Measurements from ENCODE around the gene PHF12. TPM values are rescaled to one million over a fixed set of nuclear protein-coding genes. Genes with fewer than 3 reads are reported as not detected.

PHF12 gene
- total RNA-seq, 1 experiment from 2014 or later = 53.2 TPM

DNA sequence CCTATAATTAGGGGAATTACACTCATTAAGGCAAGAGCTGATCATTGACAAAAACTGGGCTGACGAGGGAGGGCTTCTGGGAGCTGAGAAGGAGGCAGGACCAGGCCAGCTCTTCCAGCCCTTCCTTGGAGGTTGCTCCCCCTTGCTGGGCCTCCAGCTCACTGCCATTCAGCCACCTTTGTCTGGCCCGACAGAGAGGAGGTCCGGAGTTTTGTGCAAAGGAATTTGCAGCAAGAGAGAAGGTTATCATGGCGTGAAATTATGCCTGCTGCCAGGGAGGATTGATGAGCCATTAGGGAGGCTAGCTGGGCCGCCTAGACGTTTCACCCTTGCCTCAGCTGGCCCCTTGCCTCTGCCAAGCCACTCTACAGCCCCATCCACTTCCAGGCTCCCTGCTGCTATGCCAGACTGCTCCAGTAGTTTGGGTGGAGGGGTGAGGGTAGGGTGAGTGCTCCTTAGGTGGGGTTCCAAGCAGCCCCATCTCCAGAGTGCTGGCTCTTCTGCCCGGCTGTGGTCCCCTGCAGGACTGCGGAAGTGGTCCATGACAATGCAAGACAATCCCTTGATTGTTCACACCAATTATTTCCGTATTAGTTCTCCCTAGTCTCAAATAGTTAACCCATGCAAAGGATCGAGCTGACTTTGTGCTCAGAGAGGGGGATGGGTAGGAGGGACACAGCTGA, 17.1 kb upstream of the PHF12 start:
- no peaks in the 10 kb centered on the region for H3K36me3 ChIP-seq (replicated peaks; ENCODE audit: control insufficient read depth, insufficient read depth, low read length)
- no peak for DNase-seq
- no peaks in the 10 kb centered on the region for H3K27me3 ChIP-seq (ENCODE audit: control insufficient read depth, insufficient read depth, low read length)
- H3K4me3 ChIP-seq (ENCODE audit: insufficient read depth, low read depth, low read length) = no peak overlapping the region

DNA sequence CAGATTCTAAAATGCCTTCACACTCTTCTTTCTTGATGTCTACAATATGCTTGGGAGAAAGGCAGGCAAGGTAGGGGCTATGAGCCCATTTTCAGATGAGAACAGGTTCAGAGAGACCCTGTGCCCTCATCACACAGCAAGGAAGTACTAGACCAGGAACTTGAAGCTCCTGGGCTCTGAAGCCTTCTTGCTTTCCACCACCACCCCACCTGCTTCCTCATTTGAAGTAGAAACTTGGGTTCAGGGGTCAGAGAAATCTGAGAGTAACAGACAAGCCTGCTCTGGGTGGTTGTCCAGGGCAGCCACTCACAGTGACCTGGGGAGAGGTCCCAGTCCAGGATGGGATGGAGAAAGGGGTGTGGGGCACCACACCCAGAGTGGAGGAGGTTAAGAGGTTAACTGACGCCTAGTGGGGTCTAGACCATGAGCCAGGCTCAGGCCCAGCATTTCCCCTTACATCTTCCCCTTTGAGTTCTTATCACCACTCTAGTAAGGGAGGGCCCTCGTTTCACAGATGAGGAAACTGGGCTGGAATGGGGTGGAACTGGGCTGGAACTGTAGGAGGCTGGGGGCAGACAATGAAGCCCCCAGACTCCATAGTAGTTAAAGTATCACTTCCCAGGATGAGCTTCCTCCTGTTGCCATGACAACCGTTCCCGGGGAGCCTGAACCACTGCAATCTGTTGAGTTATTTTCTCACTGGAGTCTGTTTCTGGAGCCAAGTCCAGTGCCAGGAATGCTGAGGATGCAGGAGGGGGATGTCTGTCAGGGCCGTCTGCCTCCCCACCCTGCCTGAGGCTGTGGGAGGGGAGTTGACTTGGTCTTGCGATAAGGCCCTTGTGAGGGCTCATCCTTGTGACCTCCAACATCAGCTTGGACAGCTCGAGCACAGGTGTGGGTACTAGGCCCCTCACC, 16.2 kb upstream of the PHF12 start:
- DNase-seq = no peak
- Histone ChIP-seq H3K27me3 (ENCODE audit: control insufficient read depth, insufficient read depth, low read length) (no peaks in the 10 kb centered on the region), H3K4me3 (ENCODE audit: insufficient read depth, low read depth, low read length) (no peak overlapping the region), H3K36me3 (replicated peaks; ENCODE audit: control insufficient read depth, insufficient read depth, low read length) (no peaks in the 10 kb centered on the region)

DNA sequence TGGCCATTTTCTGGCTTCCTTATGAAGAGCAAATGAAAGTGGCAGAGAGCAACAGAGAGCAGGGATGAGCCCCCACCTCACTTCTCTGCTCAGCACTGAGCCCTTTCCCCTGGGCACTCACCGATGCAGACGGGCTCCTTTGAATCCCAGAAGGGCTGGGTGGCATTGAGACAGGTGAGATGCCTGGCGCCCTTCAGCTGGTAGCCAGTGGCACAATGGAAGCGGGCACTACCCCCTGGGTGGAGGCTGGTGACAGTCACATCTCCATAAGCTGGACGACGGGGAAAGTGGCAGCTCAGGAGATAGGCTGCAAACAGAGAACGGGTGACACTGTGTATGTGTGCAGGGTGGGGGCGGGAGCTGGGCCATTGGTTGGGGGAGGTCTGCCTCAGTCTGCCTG, 12.5 kb upstream of the PHF12 start:
- H3K4me3 ChIP-seq (ENCODE audit: insufficient read depth, low read depth, low read length) = no peak overlapping the region
- peak; percentile 10 for DNase-seq
- H3K36me3 ChIP-seq (replicated peaks; ENCODE audit: control insufficient read depth, insufficient read depth, low read length) = no peaks in the 10 kb centered on the region
- no peaks in the 10 kb centered on the region for H3K27me3 ChIP-seq (ENCODE audit: control insufficient read depth, insufficient read depth, low read length)

DNA sequence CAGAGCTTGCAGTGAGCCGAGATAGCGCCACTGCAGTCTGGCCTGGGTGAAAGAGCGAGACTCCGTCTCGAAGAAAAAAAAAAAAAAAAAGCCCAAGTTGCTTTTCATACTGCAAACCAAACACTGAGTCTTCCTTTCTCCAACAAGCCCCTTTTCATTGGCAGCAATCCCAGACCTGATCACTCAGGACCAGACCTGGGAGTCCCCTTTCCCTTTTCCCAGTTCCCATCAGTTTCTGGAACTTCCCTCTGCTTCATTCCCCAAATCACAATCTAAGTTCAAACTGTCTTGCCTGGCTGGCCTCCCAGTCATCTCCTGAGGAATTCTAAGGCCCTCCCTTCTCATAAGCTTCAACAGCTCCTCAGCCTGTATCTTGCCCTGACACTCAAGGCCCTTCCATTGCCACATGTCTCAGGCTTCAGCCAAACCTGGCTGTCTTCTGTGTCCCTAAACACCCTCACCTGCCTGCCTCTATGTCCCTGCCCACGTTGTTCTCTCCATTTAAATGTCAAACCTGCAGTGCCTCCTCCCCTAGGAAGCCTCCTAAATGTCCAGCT, 11.8 kb upstream of the PHF12 start:
- Histone ChIP-seq H3K4me3 (ENCODE audit: insufficient read depth, low read depth, low read length) (no peak overlapping the region), H3K36me3 (replicated peaks; ENCODE audit: control insufficient read depth, insufficient read depth, low read length) (no peaks in the 10 kb centered on the region), H3K27me3 (ENCODE audit: control insufficient read depth, insufficient read depth, low read length) (no peaks in the 10 kb centered on the region)
- DNase-seq = peak; percentile 10

DNA sequence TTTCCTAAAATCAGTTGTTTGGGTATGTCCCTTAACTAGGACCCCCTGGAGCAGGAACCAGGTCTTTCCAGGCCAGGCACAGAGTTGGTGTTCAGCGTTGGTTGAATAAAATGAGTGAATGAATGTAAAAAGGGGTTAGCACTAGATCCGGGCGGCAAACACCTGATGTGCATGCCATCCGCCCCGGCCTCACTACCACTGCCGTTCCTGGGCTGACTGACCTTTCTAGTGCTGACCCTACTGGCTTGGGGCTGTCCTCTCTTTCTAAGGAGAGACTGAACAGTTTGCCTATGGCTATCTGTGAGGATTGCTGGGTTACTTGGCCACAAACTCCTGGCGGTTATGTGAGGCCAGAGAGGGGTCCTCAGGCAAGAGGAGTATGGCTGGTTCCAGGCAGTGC, 10.1 kb upstream of the PHF12 start:
- Histone ChIP-seq H3K27me3 (ENCODE audit: control insufficient read depth, insufficient read depth, low read length) (no peaks in the 10 kb centered on the region), H3K36me3 (replicated peaks; ENCODE audit: control insufficient read depth, insufficient read depth, low read length) (no peaks in the 10 kb centered on the region), H3K4me3 (ENCODE audit: insufficient read depth, low read depth, low read length) (no peak overlapping the region)
- DNase-seq = peak; percentile 15

DNA sequence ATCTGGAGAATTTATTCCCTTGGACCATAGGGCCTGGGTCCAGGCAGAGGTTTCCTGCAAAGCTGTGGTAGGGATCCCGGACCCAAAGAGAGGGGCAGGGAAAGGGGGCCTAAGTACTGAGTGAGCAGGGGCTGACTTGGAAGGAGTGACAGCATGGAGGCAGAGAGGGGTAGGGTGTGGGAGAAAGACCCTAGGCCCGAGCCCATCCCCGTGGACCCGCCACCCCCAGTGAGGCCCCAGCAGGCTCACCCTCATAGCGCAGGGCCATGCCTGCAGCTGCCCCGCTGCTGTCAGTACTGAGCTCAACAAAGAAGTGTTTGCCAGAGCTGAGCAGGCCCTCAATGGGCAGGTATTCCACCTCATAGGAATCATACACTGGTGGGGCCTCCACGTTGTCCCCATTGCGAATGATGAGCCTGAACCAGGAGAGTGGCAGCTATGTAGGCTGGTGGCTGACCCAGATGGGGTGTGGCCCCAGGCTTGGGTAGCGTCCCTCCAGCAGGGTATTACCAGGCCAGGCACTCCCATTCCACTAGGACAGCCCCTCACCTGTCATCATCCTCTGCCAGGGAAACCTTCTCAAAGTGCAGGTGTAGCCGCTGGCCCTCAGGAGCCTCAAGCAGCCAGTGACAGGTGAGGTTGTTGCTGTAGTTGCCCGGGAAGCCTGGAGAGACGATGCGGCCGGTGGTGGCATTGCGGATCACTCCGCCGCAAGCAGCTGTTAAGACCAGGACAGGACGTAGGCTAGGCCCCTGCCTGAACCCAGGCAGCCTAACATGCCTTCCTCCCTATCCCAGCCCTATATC, 9.1 kb upstream of the PHF12 start:
- H3K27me3 ChIP-seq (ENCODE audit: control insufficient read depth, insufficient read depth, low read length) = no peaks in the 10 kb centered on the region
- H3K36me3 ChIP-seq (replicated peaks; ENCODE audit: control insufficient read depth, insufficient read depth, low read length) = no peaks in the 10 kb centered on the region
- no peak overlapping the region for H3K4me3 ChIP-seq (ENCODE audit: insufficient read depth, low read depth, low read length)
- peak; percentile 27 for DNase-seq

DNA sequence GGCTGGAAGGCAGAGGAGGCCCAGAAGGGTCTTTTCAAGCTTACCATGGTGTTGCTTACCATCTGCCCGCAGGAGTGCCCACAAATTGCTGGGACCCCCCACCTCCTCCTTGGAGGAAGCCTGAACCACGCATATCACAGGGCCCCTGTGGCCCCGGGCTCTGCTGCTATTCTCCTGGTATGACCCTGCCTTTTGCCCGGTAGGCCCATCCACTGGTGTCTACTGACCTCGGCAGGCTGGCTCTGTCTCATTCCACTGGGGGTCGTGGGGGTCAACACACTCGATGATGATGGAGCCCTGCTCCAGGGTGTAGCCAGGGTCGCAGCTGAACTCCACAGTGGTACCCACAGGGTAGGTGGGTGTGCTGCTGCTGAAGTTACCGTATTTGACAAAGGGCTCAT, 8.2 kb upstream of the PHF12 start:
- no peak overlapping the region for H3K4me3 ChIP-seq (ENCODE audit: insufficient read depth, low read depth, low read length)
- DNase-seq = peak; percentile 24
- no peaks in the 10 kb centered on the region for H3K36me3 ChIP-seq (replicated peaks; ENCODE audit: control insufficient read depth, insufficient read depth, low read length)
- no peaks in the 10 kb centered on the region for H3K27me3 ChIP-seq (ENCODE audit: control insufficient read depth, insufficient read depth, low read length)

DNA sequence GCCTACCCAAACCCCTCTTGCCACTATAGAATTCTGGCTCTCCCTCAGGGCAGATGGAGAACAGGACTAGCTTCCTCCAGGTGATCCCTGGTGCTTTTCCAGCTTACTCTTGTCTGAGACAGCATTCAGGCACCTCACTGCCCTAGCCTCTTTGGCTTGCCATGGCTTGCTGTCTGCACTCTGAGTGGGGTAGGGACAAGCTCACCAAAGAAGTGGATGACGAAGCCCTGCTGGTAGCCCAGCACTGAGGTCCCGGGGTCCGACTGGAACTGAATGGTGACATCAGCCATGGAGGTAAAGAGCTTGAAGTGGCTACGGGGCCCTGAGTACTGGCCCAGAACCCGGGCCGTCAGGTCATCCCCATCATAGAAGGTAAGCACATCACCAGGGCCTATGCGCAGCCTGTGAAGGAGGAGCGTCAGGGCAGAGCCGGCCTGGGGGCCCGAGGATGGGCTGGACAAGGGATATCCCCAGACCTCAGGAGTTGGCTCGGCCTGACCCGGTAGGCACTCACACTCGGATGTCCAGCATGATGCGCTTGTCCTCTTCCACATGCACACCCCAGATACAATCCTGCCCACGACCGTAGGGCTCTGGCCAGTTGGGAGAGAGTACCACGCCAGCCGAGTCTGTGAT, 7.6 kb upstream of the PHF12 start:
- Histone ChIP-seq H3K4me3 (ENCODE audit: insufficient read depth, low read depth, low read length) (no peak overlapping the region), H3K36me3 (replicated peaks; ENCODE audit: control insufficient read depth, insufficient read depth, low read length) (no peaks in the 10 kb centered on the region), H3K27me3 (ENCODE audit: control insufficient read depth, insufficient read depth, low read length) (no peaks in the 10 kb centered on the region)
- peak; percentile 24 for DNase-seq

DNA sequence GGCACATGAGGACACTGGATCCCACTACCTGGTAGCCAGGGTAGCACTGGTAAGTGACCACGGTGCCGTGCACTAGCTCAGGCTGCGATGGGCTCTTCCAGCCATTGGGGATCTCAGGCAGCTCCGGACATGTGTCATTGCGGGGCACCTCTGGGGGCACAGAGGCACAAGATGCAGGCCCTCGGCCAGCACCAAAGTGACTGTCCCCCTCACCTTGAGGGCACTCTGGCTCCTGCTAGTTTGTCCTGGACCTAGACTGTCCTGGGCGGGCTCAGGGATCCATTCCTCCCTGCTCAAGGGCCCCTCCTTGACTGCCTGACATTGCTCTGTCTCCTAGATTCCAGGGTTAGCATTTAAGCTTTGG, 6.7 kb upstream of the PHF12 start:
- DNase-seq = peak; percentile 13
- Histone ChIP-seq H3K27me3 (ENCODE audit: control insufficient read depth, insufficient read depth, low read length) (no peaks in the 10 kb centered on the region), H3K36me3 (replicated peaks; ENCODE audit: control insufficient read depth, insufficient read depth, low read length) (no peaks in the 10 kb centered on the region), H3K4me3 (ENCODE audit: insufficient read depth, low read depth, low read length) (no peak overlapping the region)

DNA sequence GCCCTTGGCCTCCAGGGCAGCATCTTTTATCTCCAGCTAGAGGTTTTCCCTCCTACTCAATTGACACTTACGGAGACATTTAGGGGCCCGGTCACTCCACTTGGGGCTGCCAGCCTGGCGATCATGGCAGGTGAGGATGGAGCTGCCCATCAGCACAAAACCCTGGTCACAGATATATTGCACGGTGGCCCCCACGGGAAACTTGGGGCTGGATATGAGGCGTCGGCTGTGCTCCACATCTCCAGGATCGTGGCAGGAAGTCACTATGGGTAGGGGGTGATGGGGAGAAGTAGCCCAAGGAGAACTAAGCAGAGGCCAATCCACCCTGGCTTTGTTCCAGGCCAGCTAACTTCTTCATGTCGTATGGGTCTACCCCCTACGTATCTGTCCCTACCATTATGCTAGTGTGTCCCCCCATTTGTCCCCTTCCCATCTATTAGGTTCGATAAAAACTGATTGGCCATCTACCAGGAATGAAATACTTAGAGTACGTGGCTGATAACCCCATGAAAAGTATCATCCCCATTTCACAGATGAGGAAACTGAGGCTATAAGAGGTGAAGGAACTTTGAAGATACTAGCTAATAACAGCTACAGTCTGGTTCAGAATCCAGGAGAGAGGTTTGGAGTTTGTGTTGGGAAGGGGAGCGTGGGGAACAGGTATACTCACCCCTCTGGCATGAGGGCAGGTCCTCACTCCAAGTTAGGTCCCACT, 6.1 kb upstream of the PHF12 start:
- H3K4me3 ChIP-seq (ENCODE audit: insufficient read depth, low read depth, low read length) = no peak overlapping the region
- H3K36me3 ChIP-seq (replicated peaks; ENCODE audit: control insufficient read depth, insufficient read depth, low read length) = no peaks in the 10 kb centered on the region
- H3K27me3 ChIP-seq (ENCODE audit: control insufficient read depth, insufficient read depth, low read length) = no peaks in the 10 kb centered on the region
- no peak for DNase-seq

DNA sequence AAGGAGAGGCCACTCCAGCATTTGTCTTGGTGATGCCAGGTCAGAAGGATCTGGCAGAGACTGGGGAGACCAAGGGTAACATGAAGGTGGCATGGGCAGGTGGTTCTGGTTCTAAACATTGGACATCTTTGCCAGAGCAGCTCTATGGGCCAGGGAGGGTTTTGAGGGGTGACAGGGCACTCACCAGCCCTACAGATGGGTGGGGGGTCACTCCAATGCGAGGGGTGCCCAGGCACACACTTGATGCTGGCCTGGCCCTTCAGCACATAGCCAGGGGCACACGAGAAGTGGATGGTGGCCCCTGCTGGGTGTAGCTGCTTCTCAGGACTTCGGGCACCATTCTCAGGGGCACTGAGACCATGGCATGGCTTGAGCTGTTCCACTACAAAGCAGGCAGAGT, 5.5 kb upstream of the PHF12 start:
- peak; percentile 8 for DNase-seq

DNA sequence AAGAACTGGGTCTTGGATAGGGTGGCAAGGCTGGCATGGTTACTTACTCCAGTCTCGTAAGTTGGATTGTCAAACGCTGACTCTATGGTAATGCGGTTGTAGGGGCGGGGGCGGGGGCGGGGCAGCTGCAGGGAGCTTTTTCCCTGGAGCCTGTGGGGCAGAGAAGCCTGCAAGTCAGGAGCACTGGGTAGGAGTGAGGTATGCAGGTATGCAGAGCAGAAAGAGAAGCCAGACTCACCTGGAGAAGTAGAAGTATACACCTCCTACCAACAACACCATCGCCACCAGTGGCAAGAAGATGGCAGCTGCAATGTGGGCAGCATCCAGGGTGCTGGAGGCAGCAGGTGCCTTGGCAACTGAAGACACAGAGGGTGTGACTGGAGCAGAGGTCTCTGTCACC, 4.8 kb upstream of the PHF12 start:
- no peak overlapping the region for H3K4me3 ChIP-seq (ENCODE audit: insufficient read depth, low read depth, low read length)
- H3K36me3 ChIP-seq (replicated peaks; ENCODE audit: control insufficient read depth, insufficient read depth, low read length) = no peaks in the 10 kb centered on the region
- DNase-seq = peak; percentile 75
- H3K27me3 ChIP-seq (ENCODE audit: control insufficient read depth, insufficient read depth, low read length) = no peaks in the 10 kb centered on the region

More for the DNA sequence above, 5.5 kb upstream of the PHF12 start:
- H3K27me3 ChIP-seq (ENCODE audit: control insufficient read depth, insufficient read depth, low read length) = no peaks in the 10 kb centered on the region
- H3K4me3 ChIP-seq (ENCODE audit: insufficient read depth, low read depth, low read length) = no peak overlapping the region
- H3K36me3 ChIP-seq (replicated peaks; ENCODE audit: control insufficient read depth, insufficient read depth, low read length) = no peaks in the 10 kb centered on the region

DNA sequence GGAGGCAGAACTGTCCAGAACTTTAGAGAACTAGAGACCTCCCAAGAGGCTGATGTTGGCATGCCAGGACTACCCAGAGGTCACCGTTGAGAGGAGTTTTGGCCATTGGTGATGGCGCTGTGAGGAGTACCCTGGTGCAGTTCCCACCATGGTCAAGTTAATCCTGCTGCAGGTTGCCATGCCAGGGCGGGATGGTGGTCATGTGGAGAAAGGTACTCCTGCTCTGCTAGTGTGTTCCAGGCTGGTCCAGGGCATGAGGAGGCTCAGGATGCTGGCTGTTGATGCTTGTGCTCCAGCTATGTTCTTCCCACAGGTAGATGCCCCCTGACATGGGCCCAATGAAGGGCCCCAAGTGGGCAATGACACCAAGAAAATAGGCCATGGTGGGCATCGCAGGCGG, 4.1 kb upstream of the PHF12 start:
- peak; percentile 10 for DNase-seq

More for the DNA sequence above, 4.1 kb upstream of the PHF12 start:
- H3K36me3 ChIP-seq (replicated peaks; ENCODE audit: control insufficient read depth, insufficient read depth, low read length) = no peaks in the 10 kb centered on the region
- H3K4me3 ChIP-seq (ENCODE audit: insufficient read depth, low read depth, low read length) = no peak overlapping the region
- no peaks in the 10 kb centered on the region for H3K27me3 ChIP-seq (ENCODE audit: control insufficient read depth, insufficient read depth, low read length)
